ENCODE results near the gene CLSTN1.

- TF ChIP-seq YY1 (IDR thresholded peaks at IDR 0.05; ENCODE audit: insufficient read depth, insufficient read length) (no peak), SUZ12 (IDR thresholded peaks at IDR 0.05; ENCODE audit: extremely low read depth, insufficient read depth, insufficient read length) (no peak), ZNF274 (IDR thresholded peaks at IDR 0.05; ENCODE audit: low read depth, low read length) (no peak)
Observed at GRCh38 chr1:9850442-9851162, 26.8 kb upstream of the CLSTN1 start.
